ENCODE measurements around the gene EXTL2. TPM values are rescaled to one million over a fixed set of nuclear protein-coding genes. Genes with fewer than 3 reads are reported as not detected.

Gene EXTL2
- total RNA-seq, 1 experiment from 2014 or later: 9.8 TPM

DNA sequence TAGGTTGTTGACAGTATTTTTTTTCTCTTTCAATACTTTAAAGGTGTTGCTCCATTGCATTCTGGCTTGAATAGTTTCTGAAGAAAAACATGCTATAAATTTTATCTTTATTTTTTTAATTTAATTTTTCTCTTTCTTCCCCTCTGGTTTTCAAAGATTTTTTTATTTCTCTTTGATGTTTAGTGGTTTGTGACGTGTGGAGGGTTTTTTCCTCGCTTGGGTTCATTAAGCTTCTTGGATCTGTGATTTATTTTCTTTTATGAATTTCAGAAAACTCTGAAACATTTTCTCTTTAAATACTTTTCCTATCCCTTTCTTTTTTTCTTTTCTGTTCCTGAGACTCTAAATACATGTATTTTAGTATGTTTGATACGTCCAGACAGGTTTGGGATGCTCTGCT lies 10.5 kb upstream of the EXTL2 start:
- Histone ChIP-seq H3K9me3 (ENCODE audit: control insufficient read depth, insufficient read depth, low read depth, low read length) (no peaks in the 10 kb centered on the region), H3K27ac (ENCODE audit: low read length) (no peak overlapping the region), H3K36me3 (ENCODE audit: control insufficient read depth, insufficient read depth, low read length) (peaks cover 6% of the 10 kb centered on the region; the same call in 1 of the 2 replicates), H3K27me3 (ENCODE audit: control insufficient read depth, insufficient read depth, low read length) (no peaks in the 10 kb centered on the region), H3K4me1 (ENCODE audit: control insufficient read depth, insufficient read depth, low read length) (no peaks in the 10 kb centered on the region), H3K4me3 (ENCODE audit: low read depth in 2 of 2, low read length in 2 of 2) (no peak overlapping the region)
- intact Hi-C loops (cut with micrococcal nuclease; ENCODE audit: unreplicated experiment) (no loop called here), in situ Hi-C loops (cut with HindIII; ENCODE audit: low pct_unique_long_range_greater_than_20kb, low sequenced_read_pairs) (no loop called here)
- ATAC-seq (no peak), DNase-seq (ENCODE audit: low read depth, low spot score) (no peak)
- no peak for TF ChIP-seq TCF7L2 (IDR thresholded peaks at IDR 0.05; ENCODE audit: low read depth, low read length)
- no peak for TF ChIP-seq SIN3A (IDR thresholded peaks at IDR 0.05; ENCODE audit: borderline replicate concordance, insufficient read depth, low read depth, low read length)
- TF ChIP-seq REST (IDR thresholded peaks at IDR 0.05; ENCODE audit: insufficient read depth in 1 of 2, low read depth in 2 of 2, low read length in 1 of 2): no peak
- no peak for TF ChIP-seq CTCF (IDR thresholded peaks at IDR 0.05)
- ChIA-PET CTCF (no interaction called here), POLR2A (no interaction called here)
- no TSS peak for BruUV-seq (replicated peaks)

DNA sequence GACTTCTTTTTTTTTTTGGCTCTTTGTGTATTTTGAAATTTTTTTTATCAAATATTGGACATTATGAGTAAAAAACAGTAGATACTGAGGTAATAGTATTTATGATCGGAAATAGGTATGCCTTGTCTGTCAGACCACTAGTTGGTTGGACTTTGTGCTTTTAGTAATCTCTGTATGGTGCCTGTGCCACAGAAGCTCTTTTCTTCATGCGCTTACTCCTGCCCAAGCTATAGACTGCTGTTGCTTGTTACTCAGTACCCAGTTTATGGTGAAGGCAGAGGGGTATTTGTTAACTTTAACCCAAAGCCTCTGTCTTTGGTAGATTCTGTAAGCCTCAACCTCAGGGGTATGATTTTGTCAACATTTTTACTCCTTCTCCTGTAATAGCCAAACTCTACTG lies 9.9 kb upstream of the EXTL2 start:
- no peak for ATAC-seq
- CTCF ChIA-PET: no interaction called here
- H3K9me3 ChIP-seq (ENCODE audit: control insufficient read depth, insufficient read depth, low read depth, low read length): no peaks in the 10 kb centered on the region
- no peak overlapping the region for H3K4me3 ChIP-seq (ENCODE audit: low read depth in 2 of 2, low read length in 2 of 2)
- no TSS peak for BruUV-seq (replicated peaks)
- peaks cover 6% of the 10 kb centered on the region; the same call in 1 of the 2 replicates for H3K36me3 ChIP-seq (ENCODE audit: control insufficient read depth, insufficient read depth, low read length)
- H3K27me3 ChIP-seq (ENCODE audit: control insufficient read depth, insufficient read depth, low read length): no peaks in the 10 kb centered on the region
- intact Hi-C loops (cut with micrococcal nuclease; ENCODE audit: unreplicated experiment): no loop called here
- TF ChIP-seq REST (IDR thresholded peaks at IDR 0.05; ENCODE audit: insufficient read depth in 1 of 2, low read depth in 2 of 2, low read length in 1 of 2) (no peak), CTCF (IDR thresholded peaks at IDR 0.05) (no peak), TCF7L2 (IDR thresholded peaks at IDR 0.05; ENCODE audit: low read depth, low read length) (no peak), SIN3A (IDR thresholded peaks at IDR 0.05; ENCODE audit: borderline replicate concordance, insufficient read depth, low read depth, low read length) (no peak), POLR2AphosphoS5 (IDR thresholded peaks at IDR 0.05; ENCODE audit: low read depth, low read length) (no peak)
- no peak overlapping the region for H3K27ac ChIP-seq (ENCODE audit: low read length)
- no peak for DNase-seq (ENCODE audit: low read depth, low spot score)
- no peaks in the 10 kb centered on the region for H3K4me1 ChIP-seq (ENCODE audit: control insufficient read depth, insufficient read depth, low read length)
- POLR2A ChIA-PET: no interaction called here
- in situ Hi-C loops (cut with HindIII; ENCODE audit: low pct_unique_long_range_greater_than_20kb, low sequenced_read_pairs): no loop called here

All from Panc1 (cell line).